GM19238 (cell line): ENCODE data around the gene TSR1.

Experiments used
- DNase-seq: peaks from one replicate; pipeline ENCODE4 v3.0.0; 2011; ENCODE audit warnings: low spot score; ENCODE audit not compliant: insufficient read length

Gene TSR1

DNA sequence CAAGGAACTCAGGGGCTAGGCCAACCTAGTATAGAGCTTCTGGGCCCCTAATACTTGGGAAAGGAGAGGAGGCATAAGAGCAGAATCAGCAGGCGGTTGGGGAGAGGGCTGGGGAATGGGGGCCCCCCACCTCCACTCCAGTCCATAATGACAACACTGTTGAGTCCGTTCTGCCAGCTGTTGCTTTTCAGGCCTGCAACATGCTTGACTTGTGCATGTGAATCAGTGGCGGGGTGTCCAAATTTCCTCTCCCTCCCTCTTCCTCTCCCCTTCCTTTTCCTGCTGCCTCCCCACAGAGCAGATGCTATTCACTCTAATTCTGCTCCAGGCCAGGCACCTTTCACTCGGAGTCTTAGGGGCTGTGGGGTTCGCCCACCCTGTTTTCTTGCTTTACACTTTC lies 32.8 kb upstream of the TSR1 start:
- DNase-seq, result no peak

DNA sequence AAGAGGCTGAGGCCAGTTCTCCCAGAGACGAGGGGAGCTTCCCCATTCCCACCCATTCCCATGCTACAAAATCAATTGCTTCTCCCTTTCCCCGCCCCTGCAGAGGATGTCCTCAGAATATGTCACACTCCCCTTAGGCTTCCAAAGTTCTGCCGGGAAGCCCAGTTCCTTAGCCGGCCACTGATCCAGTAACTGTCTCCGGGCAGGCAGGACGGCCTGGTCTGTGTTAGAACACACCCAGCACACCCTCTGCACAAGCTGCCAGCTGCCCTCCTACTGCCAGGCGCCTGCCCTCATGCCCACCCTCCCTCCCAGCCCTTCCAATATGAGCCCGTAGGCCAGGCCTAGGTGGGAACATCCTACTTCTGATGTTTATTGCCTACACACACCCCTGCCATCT lies 32.1 kb upstream of the TSR1 start:
- DNase-seq, result no peak

DNA sequence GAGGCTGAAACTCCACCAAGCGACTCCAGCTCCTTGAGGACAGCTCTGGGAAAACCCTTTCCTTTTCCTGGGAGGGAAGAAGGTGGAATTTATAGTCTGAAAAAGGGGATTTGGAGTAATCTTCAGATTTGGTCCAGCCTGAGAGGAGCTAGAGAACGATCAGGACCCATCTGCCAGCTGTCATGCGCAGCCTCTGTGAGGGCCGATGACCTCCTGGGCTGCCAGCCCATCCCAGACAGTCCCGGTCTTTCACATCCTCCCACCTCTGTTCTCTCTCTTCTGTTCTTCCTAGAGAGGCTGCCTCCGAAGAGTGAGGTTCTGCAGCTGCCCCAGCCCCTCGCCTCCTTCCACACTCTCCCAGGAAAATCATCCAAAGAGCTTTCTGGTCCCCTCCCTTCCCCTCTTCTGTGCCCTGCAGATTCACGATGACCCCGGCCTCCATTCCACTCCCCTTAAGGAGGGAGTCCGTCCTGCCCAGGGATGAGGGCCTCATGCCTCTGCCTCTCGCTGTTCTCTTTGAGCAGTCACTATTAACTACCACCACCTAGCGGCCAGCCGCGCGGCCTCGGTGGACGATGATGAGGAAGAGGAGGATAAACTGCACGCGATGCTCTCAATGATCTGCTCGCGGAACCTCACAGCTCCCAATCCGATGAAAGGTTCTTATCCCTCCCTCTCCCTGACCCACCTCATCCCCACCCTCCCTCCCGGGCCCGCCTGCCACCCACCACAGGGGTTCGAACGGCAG lies 30.7 kb upstream of the TSR1 start:
- no peak for DNase-seq

DNA sequence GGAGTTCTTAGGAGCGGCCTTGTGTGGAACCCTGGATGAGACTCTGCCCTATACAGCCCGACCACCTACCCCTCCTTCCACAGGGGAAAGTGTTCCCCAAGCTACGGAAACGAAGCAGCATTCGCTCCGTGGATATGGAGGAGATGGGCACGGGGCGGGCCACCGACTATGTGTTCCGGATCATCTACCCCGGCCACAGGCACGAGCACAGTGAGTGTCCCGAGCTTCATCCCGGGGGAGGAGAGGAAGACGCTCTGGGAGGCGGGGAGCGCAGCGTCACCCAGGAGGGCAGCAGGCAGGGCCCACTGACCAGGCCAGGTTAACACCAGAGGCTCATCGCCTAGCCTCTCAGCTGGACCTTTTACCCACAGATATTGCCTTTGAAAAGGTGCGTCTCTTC lies 28.9 kb upstream of the TSR1 start:
- DNase-seq, result no peak

DNA sequence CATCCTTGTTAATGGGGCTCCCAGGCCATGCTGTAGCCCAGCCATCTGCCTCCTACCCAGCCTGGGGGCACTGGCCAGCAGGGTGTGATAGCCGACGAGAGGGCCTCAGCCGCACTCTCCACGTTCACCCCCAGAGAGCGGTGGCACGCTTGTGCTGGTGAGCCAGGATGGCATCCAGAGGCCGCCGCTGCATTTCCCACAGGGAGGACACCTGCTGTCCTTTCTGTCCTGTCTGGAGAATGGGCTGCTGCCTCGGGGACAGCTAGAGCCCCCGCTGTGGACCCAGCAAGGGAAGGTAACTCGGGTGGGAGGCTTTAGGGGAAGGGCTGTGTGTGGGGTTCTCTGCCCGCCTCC lies 28.5 kb upstream of the TSR1 start:
- no peak for DNase-seq

DNA sequence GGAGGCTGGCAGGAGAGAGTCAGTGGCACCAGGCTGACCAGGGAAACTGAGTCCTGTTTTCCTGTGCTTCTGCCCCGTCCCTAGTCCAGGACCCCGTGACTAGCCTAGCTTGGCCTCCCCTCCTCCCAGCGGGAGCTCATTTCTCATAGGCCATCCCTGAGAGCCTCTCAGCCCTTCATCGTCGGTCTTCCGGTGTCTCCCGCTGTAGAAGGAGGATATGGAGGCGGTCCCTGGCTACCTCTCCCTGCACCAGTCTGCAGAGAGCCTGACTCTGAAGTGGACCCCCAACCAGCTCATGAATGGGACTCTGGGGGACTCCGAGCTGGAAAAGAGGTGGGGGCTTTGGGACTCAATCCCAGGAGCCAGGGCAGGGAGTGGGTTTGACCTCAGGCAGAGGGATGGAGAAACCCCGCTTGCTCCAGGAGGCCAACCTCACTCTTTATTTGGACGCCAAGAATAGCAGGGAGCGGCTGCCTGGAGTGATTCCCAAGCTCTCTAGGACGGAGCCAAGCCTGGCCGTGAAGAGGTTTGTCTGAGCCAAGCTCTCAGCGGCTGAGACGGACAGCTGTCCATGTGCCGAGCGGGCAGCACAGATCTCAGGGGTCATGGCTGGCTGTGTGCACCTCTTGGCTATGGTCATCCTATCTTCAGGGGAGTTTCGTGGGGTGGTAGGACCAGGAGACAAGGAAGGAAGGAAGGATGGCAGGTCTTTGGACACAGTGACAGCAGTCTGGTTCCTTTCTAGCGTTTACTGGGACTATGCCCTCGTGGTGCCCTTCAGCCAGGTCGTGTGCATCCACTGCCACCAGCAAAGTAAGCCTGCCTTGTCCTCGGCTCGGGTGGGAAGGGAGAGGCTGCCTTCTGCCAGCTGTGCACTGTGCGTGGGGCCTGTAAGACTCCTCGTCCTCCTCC lies 27.9 kb upstream of the TSR1 start:
- no peak for DNase-seq

DNA sequence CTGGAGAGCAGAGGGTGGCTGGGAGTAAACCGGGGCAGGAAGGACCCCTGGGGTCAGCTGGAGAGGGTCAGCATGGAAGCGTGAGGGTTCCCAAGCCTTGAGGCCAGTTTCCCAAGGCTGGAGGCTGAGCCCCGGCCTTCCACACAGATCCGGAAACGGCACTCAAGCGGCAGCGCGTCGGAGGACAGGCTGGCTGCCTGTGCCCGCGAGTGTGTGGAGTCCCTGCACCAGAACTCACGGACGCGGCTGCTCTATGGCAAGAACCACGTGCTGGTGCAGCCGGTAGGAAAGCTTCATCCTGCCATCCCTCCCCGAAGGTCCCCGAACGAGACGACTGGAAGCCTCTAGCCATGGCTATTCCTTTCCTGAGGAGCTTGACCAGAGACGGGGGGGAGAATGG lies 27.1 kb upstream of the TSR1 start:
- no peak for DNase-seq

DNA sequence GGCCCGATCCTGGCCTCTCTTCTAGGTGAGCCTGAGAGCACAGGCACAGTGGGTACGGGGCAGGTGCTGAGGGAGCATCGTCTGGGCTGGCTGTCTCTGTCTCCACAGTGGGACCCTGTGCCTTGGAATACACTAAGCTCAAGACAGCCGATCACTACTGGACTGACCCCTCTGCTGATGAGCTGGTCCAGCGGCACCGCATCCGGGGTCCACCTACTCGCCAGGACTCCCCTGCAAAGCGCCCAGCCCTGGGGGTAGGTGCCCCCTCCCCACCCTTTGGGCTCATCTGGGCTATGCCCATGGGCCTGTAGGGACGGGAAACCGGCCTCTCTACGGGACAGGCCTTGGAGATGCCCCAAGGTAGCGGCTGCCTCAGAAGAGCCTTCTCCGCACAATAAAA lies 26.6 kb upstream of the TSR1 start:
- DNase-seq, result no peak

DNA sequence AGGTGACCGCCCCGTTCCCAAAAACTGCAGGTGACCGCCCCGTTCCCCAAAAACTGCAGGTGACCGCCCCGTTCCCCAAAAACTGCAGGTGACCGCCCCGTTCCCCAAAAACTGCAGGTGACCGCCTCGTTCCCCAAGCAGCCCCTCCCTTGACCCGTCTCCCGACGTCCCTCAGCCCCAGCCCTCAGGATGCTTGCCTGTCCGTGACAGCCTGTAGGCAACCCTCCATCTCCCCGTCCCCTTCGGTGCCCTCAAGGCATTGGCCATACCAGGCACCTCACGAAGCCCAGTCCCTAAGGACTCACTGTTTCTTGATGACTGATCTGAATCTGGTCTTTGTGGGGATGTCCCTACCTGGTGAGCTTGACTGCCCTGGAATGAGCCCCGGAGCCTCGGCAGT lies 26.2 kb upstream of the TSR1 start:
- DNase-seq, result no peak

DNA sequence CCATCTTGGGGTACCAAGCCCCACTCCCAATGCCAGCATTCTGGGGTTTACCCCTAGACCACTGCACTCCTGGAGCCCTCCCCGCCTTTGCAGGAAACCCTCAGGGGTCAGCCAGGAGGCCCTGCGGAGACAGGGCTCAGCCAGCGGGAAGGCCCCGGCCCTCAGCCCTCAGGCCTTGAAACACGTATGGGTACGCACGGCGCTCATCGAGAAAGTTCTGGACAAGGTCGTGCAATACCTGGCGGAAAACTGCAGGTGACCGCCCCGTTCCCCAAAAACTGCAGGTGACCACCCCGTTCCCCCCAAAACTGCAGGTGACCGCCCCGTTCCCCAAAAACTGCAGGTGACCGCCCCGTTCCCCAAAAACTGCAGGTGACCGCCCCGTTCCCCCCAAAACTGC lies 25.8 kb upstream of the TSR1 start:
- DNase-seq, result no peak

DNA sequence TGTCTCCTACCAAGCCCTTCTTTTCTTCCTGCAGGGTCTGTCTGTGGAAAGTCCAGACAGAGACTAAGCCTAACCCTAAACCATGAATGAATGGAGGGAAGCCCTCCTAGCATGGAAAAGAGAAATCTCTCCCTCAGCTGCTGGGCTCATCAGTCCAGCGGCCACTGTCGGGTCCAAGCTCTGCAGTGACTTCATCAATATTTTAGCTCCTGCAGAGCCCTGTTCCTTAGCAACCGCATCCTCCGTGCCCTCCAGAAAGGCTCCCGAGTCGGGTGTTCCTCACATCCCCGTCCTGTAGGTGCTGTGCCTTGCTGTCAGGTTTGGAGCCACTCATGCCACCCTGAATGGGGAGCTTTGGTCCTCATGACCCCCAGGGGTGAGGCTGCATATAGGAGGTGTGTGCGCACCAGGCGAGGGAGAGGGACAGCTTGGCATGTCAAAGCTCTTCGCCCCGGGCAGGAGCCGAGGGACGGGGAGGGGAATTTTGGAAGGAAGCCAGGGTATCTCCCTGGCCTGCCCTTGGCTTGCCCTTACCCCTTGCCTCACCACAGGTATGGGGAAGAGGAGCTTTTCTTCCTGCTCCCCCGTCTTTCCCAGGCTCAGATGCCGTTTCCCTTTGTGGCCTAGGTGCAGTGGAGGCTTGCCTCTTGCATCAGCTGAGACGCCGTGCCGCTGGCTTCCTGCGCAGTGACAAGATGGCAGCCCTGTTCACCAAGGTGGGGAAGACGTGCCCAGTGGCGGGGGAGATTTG lies 24.9 kb upstream of the TSR1 start:
- no peak for DNase-seq

DNA sequence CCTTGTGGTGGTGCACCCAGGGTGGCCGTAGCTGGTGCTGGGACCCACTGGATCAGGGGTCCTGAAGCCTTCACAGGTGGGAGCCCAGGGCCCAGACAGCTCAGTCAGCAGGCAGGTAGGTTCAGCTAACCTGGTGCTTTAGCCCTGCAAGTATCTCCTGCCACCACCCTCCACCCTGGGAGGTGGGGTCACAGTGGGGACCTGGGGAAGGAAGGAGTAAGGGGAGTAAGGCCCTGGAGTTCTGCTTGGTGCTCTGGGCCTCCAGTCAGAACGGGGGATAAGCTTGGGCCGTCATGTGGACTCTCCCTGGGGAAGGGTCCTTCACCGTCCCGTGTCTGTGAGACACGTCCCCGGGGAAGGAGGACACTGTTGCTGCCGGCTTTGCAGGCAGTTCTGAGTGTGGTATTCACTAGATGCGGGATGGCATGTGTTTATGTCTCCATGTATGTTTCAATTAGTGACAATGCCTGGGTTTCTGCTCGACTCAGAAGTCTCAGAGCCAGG lies 21.7 kb upstream of the TSR1 start:
- DNase-seq, result no peak

DNA sequence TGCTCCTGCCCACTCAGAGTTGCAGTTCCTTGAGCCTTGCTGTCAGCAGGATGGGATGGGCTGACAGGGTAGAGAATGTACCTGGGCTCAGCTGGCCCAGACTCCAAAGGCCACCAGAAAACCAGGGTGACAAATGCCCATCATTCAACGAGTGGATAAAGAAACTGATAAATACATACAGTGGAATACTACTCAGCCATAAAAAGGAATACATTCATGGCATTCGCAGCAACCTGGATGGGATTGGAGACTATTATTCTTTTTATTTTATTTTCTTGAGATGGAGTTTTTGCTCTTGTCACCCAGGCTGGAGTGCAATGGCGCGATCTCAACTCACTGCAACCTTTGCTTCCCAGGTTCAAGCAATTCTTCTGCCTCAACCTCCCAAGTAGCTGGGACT lies 21.0 kb upstream of the TSR1 start:
- no peak for DNase-seq

DNA sequence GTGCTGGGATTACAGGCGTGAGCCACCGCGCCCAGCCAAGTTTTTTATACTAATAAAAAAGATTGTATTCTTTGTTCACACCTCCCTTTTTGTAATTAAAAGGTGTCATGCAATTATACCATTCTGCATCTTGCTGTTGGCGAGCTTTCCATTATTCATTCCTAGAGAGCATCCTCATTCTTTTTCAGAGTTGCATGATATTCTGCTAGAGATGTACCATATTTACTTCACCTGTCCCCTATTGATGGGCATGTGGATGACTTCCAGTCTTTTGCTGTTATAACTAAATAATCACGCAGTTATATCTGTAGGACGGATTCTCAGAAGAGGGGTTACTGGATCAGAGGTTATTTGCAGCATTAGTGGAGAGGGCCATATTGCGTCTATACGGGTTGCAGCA lies 18.1 kb upstream of the TSR1 start:
- no peak for DNase-seq

DNA sequence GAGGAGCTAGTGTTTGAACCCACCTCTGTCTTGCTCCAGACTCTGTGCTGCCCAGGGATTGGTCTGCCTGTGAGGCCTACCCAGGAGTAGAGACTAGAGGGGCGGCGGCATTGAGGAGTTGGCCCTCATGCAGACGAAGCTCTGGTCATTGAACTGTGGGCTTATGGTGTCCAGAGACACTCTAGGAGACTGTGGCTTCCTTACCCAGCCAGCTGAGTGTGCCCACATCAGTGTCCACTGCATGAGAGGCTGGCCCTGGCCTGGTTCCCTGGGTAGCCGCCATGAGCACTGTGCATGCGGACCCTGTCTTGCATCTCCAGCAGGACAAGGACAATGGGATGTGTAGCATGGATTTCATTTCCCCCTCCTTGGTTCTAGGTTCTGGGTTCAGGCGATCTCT lies 15.0 kb upstream of the TSR1 start:
- no peak for DNase-seq

DNA sequence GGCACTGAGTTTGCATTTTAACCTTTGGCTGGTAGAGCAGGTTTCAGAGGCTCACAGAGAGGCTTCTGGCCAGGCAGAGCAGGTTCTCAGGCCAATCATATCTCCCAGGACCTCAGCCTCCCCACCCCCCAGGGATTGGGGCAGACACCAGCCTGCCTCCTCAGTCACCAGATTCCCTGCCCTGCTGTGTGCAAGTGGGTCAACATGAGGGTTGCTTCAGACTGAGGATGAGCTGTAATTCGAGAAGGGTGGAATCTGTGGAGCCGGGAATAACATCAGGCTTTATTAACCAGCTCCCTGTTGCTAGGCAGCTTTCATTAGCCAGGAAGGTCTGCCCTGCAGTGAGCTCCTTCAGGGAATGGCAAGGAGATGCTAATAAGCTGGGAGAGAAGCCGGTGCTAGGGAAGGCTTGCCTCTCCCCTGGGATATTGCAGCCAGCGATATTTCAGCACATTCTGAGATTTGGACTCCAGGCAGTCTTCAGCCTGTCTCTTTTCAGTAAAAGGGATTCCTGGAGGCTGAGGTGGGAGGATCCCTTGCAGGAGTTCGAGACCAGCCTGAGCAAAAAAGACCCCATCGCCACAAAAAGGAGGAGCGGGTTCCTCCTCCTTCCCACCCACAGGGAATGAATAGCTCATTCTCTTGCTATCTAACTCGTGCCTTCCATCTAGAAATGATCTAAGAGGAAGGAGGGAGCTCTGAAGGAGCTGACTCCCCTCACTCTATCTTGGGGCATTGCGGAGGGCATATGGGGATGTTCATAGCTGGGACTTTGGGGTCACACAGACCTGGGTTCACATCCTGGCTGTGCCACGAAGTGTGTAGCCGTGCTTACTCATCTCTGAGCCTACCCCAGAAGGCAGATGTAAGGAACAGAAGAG lies 11.8 kb upstream of the TSR1 start:
- DNase-seq, result no peak

DNA sequence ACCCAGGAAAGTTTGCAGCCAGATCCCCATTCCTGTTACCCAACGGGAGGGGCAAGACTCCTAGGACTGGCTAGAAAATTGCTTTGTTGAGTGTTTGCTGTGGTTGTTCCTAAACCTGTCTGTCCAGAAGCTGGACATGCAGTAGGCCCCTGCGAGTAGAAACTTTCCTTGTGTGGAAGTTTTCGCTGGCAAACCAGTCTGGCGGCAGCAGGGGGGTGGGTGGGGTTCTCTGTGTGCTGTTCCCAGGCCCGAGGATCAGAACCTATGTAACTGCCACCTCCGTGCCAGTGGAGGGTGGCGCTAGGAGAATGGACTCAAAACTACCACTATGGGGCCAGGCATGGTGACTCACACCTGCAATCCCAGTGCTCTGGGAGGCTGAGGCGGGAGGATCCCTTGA lies 10.2 kb upstream of the TSR1 start:
- no peak for DNase-seq

DNA sequence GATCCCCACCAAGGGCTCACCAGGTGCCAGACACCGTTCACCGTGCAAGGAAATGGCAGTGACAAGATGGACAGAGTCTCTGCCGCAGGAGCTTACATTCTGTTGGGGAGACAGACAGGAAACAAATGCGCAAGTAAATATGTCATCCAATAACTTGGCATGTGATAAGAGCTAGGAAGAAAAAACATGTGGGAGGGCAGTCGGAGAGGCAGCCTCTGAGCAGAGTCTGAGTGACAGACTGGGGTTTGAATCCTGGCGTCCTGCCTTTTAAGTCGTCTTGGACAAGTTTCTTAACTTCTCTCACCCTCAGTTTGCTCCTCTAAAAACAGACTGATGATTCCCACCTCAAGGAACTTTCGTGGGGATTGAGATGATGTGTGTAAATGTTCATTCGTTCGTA lies 8.3 kb upstream of the TSR1 start:
- no peak for DNase-seq

DNA sequence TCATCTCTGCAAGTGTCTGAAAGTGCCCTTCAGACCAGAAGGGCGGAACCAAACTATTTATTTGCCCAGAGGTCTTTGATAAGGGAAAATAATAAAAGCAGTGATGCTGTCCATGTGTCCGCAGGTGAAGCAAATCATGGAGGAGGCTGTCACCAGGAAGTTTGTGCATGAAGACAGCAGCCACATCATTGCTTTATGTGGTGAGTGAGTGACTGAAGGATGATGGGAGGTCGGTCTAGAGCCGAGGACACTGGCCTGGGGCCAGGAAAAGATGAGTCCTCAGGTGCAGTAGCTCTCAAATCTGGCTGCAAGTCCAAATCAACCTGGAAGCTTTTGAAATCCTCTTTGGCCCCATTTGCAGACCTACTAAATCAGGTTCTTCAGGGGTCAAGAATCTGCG lies 7.2 kb upstream of the TSR1 start:
- DNase-seq, result no peak

DNA sequence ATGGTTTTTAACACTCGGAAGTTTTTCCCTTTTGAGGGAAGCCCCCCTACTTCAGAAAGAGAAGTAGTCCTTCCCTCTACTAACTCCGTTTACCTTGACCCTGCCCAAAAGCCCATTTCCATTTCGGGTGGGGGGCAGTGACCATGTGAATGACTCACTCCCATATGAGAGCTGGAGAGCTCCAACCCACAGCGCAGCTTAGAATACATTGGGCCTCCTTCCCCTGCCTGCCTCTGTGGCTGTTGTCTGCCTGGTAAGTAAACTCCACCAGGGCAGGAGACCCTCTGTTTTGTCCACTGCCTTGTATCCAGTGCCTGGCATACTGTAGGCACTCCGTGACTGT lies 2.0 kb upstream of the TSR1 start:
- DNase-seq, result no peak
